GM12878 (cell line): ENCODE data around the gene MACF1. TPM values are rescaled to one million over a fixed set of nuclear protein-coding genes. Genes with fewer than 3 reads are reported as not detected.

ENCODE experiments used
- CHD2 ChIP-seq: IDR thresholded peaks from 2 replicates; pipeline ENCODE4 v1.6.1; 2011; ENCODE audit warnings: low read depth, low read length, improper control_type of control experiment, borderline replicate concordance
- CREM ChIP-seq: IDR thresholded peaks from 2 replicates; pipeline ENCODE4 v1.6.1; 2014; ENCODE audit warnings: antibody characterized with exemption, low read depth
- FOXM1 ChIP-seq: IDR thresholded peaks from 2 replicates; pipeline ENCODE4 v1.6.1; 2012; ENCODE audit warnings: low read depth, mild to moderate bottlenecking, inconsistent platforms, low read length, moderate library complexity
- HCFC1 ChIP-seq: fragments of 150-350 bp; IDR thresholded peaks from 2 replicates; pipeline ENCODE4 v1.6.1; 2014; ENCODE audit warnings: low read length
- MEF2A ChIP-seq: IDR thresholded peaks from 2 replicates; pipeline ENCODE4 v1.6.1; 2011; ENCODE audit warnings: low read depth, mild to moderate bottlenecking, low read length, moderate library complexity; ENCODE audit not compliant: insufficient read depth
- MTA2 ChIP-seq: fragments of 450-650 bp; IDR thresholded peaks from 2 replicates; pipeline ENCODE4 v1.6.1; 2016; ENCODE audit warnings: low read depth, mild to moderate bottlenecking, moderate library complexity
- NFYB ChIP-seq: IDR thresholded peaks from 2 replicates; pipeline ENCODE4 v1.6.1; 2011; ENCODE audit warnings: low read depth, mild to moderate bottlenecking, low read length, improper control_type of control experiment, moderate library complexity; ENCODE audit not compliant: insufficient read depth
- POLR2A ChIP-seq: IDR thresholded peaks from 2 replicates; pipeline ENCODE4 v1.6.1; 2011; ENCODE audit warnings: low read depth, mild to moderate bottlenecking, low read length
- RCOR1 ChIP-seq: conservative IDR thresholded peaks from 2 replicates; pipeline ENCODE4 v1.6.1; 2012; ENCODE audit warnings: low read depth, low read length, improper control_type of control experiment
- SIX5 ChIP-seq: IDR thresholded peaks from 2 replicates; pipeline ENCODE4 v1.6.1; 2011; ENCODE audit warnings: mild to moderate bottlenecking, low read depth, low read length, moderate library complexity; ENCODE audit not compliant: severe bottlenecking
- SMAD5 ChIP-seq: IDR thresholded peaks from 2 replicates; pipeline ENCODE4 v1.6.1; 2016; ENCODE audit warnings: antibody characterized with exemption, low read depth
- SMARCA5 ChIP-seq: fragments of 450-650 bp; IDR thresholded peaks from 2 replicates; pipeline ENCODE4 v1.6.1; 2017; ENCODE audit warnings: mild to moderate bottlenecking
- SMC3 ChIP-seq: IDR thresholded peaks from 2 replicates; pipeline ENCODE4 v1.6.1; 2011; ENCODE audit warnings: low read length, improper control_type of control experiment, borderline replicate concordance
- SP1 ChIP-seq: IDR thresholded peaks from one replicate; pipeline ENCODE4 v1.6.1; 2011; ENCODE audit warnings: low read depth, low read length
- SUZ12 ChIP-seq: fragments of 200-600 bp; sonication (generic); IDR thresholded peaks from one replicate; pipeline ENCODE4 v1.6.1; 2018; ENCODE audit warnings: antibody characterized with exemption, mild to moderate bottlenecking; ENCODE audit not compliant: unreplicated experiment
- TAF1 ChIP-seq: IDR thresholded peaks from 2 replicates; pipeline ENCODE4 v1.6.1; 2011; ENCODE audit warnings: mild to moderate bottlenecking, low read depth, low read length, borderline replicate concordance
- TBL1XR1 ChIP-seq: IDR thresholded peaks from 2 replicates; pipeline ENCODE4 v1.6.1; 2012; ENCODE audit warnings: low read depth, low read length, improper control_type of control experiment
- YY1 ChIP-seq: IDR thresholded peaks from 2 replicates; pipeline ENCODE4 v1.6.1; 2011; ENCODE audit warnings: low read depth, mild to moderate bottlenecking, low read length
- ZNF274 ChIP-seq: IDR thresholded peaks from one replicate; pipeline ENCODE4 v1.8.0; 2011; ENCODE audit not compliant: insufficient read length, insufficient read depth
- ZNF622 ChIP-seq: fragments of 450-650 bp; IDR thresholded peaks from 2 replicates; pipeline ENCODE4 v1.6.1; 2017; ENCODE audit warnings: mild to moderate bottlenecking, inconsistent platforms
- polyA plus RNA-seq, 11 experiments: library from polyadenylated mRNA; depleted of rRNA in 4 of 11; unstranded in 6 of 11; stranded (reverse) in 5 of 11; fragments of >200 nt; fragmentation: Nextera tagmentation in 4 of 11; fragmentation: Illumina TruSeq in 1 of 11; extraction: Ambion mirVana in 4 of 11; extraction: Trizol in 1 of 11; gene quantifications; 1 replicate in 1 of 11; 2 replicates in 10 of 11; pipeline versions ENCODE4 v1.2.1 to v1.2.3, GENCODE V29; 2011 to 2016; ENCODE audit warnings: inconsistent platforms in 2 of 11, missing spikeins in 2 of 11, low read depth in 1 of 11
- total RNA-seq, 4 experiments: library from RNA; depleted of rRNA in 3 of 4; stranded (reverse); fragments of >200 nt in 3 of 4; fragmentation: Illumina TruSeq in 1 of 4; extraction: Trizol in 1 of 4; gene quantifications; 2 replicates each; pipeline versions ENCODE4 v1.2.1 to v1.2.3, GENCODE V29; 2013 to 2021
- TF ChIP-seq, protein P1 (sequence below): fragments of 450-650 bp; IDR thresholded peaks from 2 replicates; pipeline ENCODE4 v1.6.1; 2017; ENCODE audit warnings: borderline replicate concordance
- TF ChIP-seq, protein P2 (sequence below): fragments of 450-650 bp; formaldehyde crosslinking; IDR thresholded peaks from 2 replicates; pipeline ENCODE4 v1.4.0; 2022; ENCODE audit warnings: mild to moderate bottlenecking, moderate library complexity
- TF ChIP-seq, protein P3 (sequence below): fragments of 450-650 bp; IDR thresholded peaks from 2 replicates; pipeline ENCODE4 v1.6.1; 2017; ENCODE audit warnings: mild to moderate bottlenecking

Gene MACF1
- total and polyA plus RNA-seq, 10 of the 15 experiments (the other 5 are each of a cell fraction or from before 2014, with no cell fraction given): 15.5 to 201 (median 76.9) TPM

DNA sequence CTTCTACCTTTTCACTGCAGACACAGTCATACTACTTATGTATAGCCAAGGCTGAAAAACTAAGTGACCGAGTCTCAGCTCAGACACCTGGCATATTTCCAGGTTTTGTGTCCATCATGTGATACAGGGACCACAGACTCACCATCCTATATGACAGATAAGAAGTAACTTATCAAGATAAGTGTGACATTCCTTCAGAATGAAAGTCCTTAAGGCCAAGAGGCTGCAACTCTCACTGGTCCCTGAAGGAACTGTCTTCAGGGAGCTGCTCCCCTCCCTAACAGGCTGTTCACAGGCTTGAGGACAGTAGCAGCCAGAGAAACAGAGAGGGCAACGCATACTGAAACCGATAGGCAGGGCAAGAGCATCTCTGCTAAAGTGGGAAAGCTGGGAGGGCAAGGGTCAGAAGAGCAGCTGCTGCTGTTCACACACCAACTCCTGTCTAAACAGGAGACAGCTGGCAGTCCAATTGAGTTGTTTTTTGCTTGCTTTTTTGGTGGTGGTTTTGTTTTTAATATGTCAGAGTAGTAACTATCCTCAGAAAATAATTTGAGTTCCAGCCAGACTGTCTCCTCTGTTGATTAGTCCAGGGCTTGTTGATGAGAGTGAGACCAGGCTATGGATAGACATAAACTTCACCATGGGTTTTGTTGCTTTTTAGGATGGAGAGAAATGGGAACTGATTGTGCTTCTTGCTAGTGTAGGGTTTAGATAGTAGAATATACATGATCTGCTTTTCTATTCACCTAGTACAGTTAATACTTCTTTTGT is 67.7 kb downstream of the MACF1 start (continued):
- TF ChIP-seq FOXM1: peak; percentile 54; the same call in 1 of the 2 replicates
- TF ChIP-seq SUZ12: no peak
- 0 out of 2 replicates have a peak, but pooled peaks have one; percentile 44 for TF ChIP-seq CHD2
- TF ChIP-seq SMAD5: no peak
- TF ChIP-seq ZNF622: no peak
- TF ChIP-seq HCFC1: no peak
- TF ChIP-seq CREM: no peak; the same call in 1 of the 2 replicates
- no peak for TF ChIP-seq SMC3
- no peak for TF ChIP-seq POLR2A
- TF ChIP-seq SP1: peak; percentile 48
- TF ChIP-seq MEF2A: no peak
- TF ChIP-seq SIX5: no peak
- TF ChIP-seq TBL1XR1: 0 out of 2 replicates have a peak, but pooled peaks have one; percentile 64
- no peak for TF ChIP-seq SMARCA5
- TF ChIP-seq TAF1: no peak
- TF ChIP-seq, protein P1, sequence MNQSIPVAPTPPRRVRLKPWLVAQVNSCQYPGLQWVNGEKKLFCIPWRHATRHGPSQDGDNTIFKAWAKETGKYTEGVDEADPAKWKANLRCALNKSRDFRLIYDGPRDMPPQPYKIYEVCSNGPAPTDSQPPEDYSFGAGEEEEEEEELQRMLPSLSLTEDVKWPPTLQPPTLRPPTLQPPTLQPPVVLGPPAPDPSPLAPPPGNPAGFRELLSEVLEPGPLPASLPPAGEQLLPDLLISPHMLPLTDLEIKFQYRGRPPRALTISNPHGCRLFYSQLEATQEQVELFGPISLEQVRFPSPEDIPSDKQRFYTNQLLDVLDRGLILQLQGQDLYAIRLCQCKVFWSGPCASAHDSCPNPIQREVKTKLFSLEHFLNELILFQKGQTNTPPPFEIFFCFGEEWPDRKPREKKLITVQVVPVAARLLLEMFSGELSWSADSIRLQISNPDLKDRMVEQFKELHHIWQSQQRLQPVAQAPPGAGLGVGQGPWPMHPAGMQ: no peak
- TF ChIP-seq NFYB: no peak
- TF ChIP-seq ZNF274: no peak
- peak; percentile 47; the same call in 1 of the 2 replicates for TF ChIP-seq MTA2
- TF ChIP-seq YY1: no peak
- TF ChIP-seq, protein P2, sequence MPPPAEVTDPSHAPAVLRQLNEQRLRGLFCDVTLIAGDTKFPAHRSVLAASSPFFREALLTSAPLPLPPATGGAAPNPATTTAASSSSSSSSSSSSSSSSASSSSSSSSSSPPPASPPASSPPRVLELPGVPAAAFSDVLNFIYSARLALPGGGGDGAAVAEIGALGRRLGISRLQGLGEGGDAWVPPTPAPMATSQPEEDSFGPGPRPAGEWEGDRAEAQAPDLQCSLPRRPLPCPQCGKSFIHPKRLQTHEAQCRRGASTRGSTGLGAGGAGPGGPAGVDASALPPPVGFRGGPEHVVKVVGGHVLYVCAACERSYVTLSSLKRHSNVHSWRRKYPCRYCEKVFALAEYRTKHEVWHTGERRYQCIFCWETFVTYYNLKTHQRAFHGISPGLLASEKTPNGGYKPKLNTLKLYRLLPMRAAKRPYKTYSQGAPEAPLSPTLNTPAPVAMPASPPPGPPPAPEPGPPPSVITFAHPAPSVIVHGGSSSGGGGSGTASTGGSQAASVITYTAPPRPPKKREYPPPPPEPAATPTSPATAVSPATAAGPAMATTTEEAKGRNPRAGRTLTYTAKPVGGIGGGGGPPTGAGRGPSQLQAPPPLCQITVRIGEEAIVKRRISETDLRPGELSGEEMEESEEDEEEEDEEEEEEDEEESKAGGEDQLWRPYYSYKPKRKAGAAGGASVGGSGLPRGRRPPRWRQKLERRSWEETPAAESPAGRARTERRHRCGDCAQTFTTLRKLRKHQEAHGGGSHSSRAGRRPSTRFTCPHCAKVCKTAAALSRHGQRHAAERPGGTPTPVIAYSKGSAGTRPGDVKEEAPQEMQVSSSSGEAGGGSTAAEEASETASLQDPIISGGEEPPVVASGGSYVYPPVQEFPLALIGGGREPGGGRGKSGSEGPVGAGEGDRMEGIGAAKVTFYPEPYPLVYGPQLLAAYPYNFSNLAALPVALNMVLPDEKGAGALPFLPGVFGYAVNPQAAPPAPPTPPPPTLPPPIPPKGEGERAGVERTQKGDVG: no peak
- TF ChIP-seq RCOR1: 0 out of 2 replicates have a peak, but pooled peaks have one; percentile 46
- TF ChIP-seq, protein P3, sequence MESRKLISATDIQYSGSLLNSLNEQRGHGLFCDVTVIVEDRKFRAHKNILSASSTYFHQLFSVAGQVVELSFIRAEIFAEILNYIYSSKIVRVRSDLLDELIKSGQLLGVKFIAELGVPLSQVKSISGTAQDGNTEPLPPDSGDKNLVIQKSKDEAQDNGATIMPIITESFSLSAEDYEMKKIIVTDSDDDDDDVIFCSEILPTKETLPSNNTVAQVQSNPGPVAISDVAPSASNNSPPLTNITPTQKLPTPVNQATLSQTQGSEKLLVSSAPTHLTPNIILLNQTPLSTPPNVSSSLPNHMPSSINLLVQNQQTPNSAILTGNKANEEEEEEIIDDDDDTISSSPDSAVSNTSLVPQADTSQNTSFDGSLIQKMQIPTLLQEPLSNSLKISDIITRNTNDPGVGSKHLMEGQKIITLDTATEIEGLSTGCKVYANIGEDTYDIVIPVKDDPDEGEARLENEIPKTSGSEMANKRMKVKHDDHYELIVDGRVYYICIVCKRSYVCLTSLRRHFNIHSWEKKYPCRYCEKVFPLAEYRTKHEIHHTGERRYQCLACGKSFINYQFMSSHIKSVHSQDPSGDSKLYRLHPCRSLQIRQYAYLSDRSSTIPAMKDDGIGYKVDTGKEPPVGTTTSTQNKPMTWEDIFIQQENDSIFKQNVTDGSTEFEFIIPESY: no peak
